GM12873 (cell line): ENCODE results near the gene WDR38.

ENCODE experiments used
- TF ChIP-seq, protein P1 (sequence below): IDR thresholded peaks from 2 replicates; pipeline ENCODE4 v1.5.1; 2012; ENCODE audit warnings: low read depth, mild to moderate bottlenecking, moderate library complexity, low read length, control low read depth; ENCODE audit not compliant: insufficient read depth; ENCODE audit errors: missing control alignments

WDR38 gene

DNA sequence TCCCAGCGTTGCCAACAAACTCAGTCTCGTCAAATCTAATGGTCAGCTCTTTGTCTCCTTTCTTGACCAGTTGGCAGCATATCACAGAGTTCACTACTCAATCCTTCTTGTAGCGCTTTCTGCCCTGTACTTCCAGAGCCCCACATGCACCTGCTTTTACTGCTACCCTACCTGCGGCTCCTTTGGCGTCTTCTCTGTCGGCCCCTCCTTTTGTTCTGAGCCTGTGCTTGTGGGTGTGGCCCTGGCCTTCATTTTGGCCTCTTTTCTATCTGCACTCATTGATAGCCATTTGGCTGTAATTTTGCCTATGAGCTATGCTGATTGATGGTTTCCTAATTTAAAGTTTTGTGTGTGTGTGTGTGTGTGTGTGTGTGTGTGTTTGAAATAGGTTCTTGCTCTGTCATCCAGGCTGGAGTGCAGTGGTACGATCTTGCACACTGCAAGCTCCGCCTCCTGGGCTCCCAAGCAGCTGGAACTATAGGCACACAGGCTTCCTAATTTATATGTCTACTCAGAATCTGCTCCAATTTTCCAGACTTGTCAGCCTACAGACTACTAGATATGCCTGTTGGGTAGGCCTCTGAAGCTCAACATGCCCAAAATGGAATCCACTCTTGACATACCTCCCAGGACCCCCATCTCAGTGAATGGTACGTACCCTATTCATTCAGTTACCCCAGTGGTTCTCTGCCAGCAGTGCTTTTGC, 40.9 kb downstream of the WDR38 start:
- TF ChIP-seq, protein P1, sequence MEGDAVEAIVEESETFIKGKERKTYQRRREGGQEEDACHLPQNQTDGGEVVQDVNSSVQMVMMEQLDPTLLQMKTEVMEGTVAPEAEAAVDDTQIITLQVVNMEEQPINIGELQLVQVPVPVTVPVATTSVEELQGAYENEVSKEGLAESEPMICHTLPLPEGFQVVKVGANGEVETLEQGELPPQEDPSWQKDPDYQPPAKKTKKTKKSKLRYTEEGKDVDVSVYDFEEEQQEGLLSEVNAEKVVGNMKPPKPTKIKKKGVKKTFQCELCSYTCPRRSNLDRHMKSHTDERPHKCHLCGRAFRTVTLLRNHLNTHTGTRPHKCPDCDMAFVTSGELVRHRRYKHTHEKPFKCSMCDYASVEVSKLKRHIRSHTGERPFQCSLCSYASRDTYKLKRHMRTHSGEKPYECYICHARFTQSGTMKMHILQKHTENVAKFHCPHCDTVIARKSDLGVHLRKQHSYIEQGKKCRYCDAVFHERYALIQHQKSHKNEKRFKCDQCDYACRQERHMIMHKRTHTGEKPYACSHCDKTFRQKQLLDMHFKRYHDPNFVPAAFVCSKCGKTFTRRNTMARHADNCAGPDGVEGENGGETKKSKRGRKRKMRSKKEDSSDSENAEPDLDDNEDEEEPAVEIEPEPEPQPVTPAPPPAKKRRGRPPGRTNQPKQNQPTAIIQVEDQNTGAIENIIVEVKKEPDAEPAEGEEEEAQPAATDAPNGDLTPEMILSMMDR = no peak

DNA sequence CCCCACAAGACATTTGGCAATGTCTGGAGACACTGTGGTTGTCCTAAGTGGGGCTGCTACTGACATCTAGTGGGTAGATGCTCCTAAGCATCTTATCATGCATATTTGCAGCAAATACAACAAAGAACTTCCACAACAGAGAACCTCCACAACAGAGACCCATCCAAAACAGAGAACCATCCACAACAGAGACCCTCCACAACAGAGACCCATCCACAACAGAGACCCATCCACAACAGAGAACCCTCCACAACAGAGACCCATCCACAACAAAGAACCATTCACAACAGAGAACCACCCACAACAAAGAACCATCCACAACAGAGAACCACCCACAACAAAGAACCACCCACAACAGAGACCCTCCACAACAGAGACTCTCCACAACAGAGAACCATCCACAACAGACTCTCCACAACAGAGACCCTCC, 41.5 kb downstream of the WDR38 start:
- TF ChIP-seq, protein P1 = peak; percentile 70

DNA sequence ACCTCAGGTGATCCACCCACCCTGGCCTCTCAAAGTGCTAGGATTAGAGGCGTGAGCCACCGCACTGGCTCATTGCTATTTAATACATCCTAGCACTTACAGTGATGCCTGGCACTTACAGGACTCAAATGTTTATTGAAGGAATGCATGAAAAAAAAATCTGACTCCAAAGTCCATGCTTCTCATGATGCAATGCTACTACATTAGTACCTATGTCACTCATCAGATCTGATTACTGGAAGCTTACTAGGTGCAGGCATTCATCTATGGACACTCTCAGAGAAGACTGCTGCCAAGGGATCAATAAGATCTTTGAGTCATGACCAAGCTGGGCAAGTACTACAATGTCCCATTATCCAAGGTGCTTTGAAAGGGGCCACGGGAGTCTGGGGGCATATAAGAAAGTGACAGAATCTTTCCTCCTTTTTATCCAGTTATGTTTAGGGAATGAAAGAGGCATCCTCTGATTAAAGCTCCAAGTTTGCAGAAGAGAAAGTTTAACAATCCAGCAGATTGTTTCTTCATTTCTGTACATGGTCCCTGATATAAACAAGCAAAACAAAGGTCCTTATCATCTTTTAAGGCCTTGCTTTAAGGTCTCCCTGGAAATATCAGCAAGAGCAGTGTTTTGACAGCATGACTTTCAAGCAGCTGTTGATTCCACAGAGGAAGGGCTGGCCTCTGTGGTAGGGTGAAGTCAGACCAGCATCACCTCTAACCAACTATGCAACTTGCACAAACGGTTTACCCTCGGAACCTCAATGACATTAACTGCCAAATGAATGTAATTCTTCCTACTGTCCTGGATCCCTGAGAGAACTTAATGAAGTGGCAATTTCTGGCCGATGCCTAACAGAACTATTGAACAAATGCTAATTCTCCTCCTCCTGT, 44.6 kb downstream of the WDR38 start:
- TF ChIP-seq, protein P1 = no peak

DNA sequence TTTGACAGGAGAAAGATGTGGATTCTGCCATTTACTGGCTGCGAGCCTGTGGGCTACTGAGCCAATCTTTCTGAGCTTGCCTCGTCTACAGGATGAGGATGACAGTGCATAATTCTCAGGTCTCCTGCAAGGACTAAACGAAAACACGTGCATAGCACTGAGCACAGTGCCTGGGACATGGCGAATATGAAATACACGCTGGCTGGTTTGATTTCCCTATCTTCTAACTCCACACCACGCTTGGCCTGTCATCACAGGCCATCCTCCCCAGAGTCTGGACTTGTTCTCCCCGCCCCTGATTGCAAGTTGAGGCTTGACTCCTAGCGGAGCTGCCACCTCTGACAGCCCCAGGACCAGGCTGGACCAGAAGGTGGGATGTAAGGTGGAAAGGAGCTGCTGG, 46.6 kb downstream of the WDR38 start:
- TF ChIP-seq, protein P1 = no peak

DNA sequence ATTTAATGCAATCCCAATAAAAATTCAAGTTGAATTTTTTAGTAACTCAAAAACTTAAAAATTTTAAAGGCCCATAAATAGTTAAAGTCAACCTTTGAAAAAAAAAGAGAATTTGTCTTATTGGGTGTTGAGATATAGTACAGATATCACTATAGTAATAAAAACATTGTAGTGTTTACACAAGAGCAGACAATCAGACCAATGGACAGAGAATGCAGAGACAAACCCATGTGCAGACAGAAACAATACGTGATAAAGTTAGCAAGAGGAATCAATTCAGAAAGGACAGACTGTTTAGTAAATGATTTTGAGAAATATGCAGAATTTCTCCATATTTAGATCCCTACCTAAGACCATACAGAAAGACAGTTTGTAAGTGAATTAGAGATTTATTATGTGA, 53.7 kb downstream of the WDR38 start:
- TF ChIP-seq, protein P1 = no peak
